Spinal cord (tissue), 10 donors: ENCODE results near the gene DHDDS. TPM values are rescaled to one million over a fixed set of nuclear protein-coding genes. Genes with fewer than 3 reads are reported as not detected.

Experiments
- DNase-seq, 6 donors: peaks; one replicate each; pipeline versions ENCODE4 v3.0.0 to v3.0.0-alpha.2; 2013 to 2015; ENCODE audit warnings: low spot score in 6 of 6, low read depth in 4 of 6
- H3K27ac ChIP-seq: one replicate; pipeline ENCODE4 v1.5.1; 2013; ENCODE audit warnings: low read depth, low read length, control low read depth
- H3K27me3 ChIP-seq: one replicate; pipeline ENCODE4 v1.6.1; 2013; ENCODE audit warnings: low read length; ENCODE audit not compliant: control insufficient read depth, insufficient read depth
- H3K36me3 ChIP-seq: one replicate; pipeline ENCODE4 v1.6.1; 2013; ENCODE audit warnings: low read length; ENCODE audit not compliant: control insufficient read depth, insufficient read depth
- H3K4me1 ChIP-seq: one replicate; pipeline ENCODE4 v1.6.1; 2013; ENCODE audit warnings: low read length; ENCODE audit not compliant: control insufficient read depth, insufficient read depth
- H3K4me3 ChIP-seq: one replicate; pipeline ENCODE4 v1.5.1; 2013; ENCODE audit warnings: low read depth, low read length, control low read depth
- H3K9me3 ChIP-seq: one replicate; pipeline ENCODE4 v1.6.1; 2013; ENCODE audit warnings: low read length; ENCODE audit not compliant: control insufficient read depth, insufficient read depth
- WGBS: methylation state at CpG from one replicate; pipeline ENCODE4 v1.1.5; 2013; ENCODE audit warnings: missing lambda C conversion rate; ENCODE audit not compliant: insufficient coverage; 5-methylcytosine and 5-hydroxymethylcytosine counted together
- polyA plus RNA-seq, 2 donors: library from polyadenylated mRNA; unstranded; fragments of 120-200 nt; gene quantifications; one replicate each; pipeline ENCODE4 v1.2.1, GENCODE V29; 2013; ENCODE audit not compliant: insufficient read length in 2 of 2
- total RNA-seq, 2 donors: library from RNA; depleted of rRNA in 1 of 2; stranded (reverse); fragments of 120-200 nt in 1 of 2; fragments of >200 nt in 1 of 2; gene quantifications; one replicate each; pipeline versions ENCODE4 v1.2.3 to v1.2.4, GENCODE V29; 2013 to 2014
- donor health status: healthy.

DHDDS gene
- total and polyA plus RNA-seq, 4 donors, result 28.1 to 48.3 (median 36.4) TPM

DNA sequence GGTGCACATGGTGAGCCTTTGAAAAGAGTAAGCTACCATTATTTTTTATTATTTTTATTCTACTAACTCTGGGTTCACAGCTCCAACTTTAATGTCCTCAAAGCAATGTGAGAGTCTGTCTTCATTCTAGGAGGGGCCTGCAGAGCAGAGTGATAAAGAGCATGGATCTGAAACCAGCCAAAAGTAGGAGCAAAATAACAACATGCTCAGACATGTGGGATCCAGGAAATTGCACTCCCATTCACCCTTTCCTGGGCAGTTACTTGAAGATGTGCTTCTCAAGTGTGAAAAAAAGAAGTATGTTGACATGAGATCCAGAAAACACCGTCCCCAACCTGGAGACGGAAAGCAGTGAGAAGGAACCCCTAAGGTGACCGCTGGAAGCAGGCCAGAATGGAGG lies 30.2 kb upstream of the DHDDS start:
- H3K27ac ChIP-seq, result no peak overlapping the region
- WGBS, result 66% methylated on average over 3 of the region's 3 CpGs
- no peaks in the 10 kb centered on the region for H3K36me3 ChIP-seq
- H3K27me3 ChIP-seq, result no peaks in the 10 kb centered on the region
- H3K4me1 ChIP-seq, result no peaks in the 10 kb centered on the region
- no peak overlapping the region for H3K4me3 ChIP-seq
- no peak for DNase-seq
- no peaks in the 10 kb centered on the region for H3K9me3 ChIP-seq

DNA sequence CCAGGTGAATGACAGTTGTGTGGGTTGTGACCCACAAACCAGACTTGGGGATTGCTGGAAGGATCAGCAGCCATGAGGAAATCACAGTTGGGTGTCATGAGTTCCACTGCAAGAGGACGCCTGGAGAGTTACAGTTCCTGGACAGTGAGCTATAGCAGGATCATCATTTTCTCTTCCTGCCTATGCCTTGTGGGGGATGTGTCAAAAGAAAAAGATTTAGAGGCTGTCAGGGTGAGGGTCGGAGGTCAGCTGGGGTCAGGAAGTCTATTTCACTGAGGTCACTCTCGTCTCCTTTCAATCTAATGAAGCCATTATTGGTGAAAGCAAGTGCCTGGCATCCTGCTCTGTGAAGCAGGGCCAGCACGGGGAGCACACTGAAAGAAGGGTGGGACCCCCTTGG lies 28.5 kb upstream of the DHDDS start:
- Histone ChIP-seq H3K4me3 (no peak overlapping the region), H3K27me3 (peaks cover under 1% of the 10 kb centered on the region), H3K9me3 (no peaks in the 10 kb centered on the region), H3K27ac (no peak overlapping the region), H3K36me3 (no peaks in the 10 kb centered on the region), H3K4me1 (no peaks in the 10 kb centered on the region)
- DNase-seq, result no peak
- WGBS, result 15% methylated on average over 4 of the region's 4 CpGs

DNA sequence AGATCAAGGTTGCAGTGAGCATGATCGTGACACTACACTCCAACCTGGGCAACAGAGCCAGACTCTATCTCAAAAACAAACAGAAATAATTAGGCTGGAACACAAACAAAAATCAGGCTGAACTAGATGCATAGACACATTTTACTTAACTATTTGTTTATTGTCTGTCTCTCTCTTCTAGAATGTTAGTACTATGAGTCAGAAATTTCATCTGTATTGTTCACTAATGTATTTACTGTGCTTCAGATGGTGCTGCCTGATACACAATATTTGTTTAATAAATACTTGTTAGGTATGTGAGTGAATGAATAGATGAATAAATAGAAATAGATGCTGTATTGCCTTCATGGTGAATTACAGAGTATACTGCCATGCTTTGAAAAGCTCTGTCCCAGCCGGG lies 27.5 kb upstream of the DHDDS start:
- 71% methylated on average over 1 of the region's 2 CpGs for WGBS
- DNase-seq, result no peak
- H3K4me3 ChIP-seq, result no peak overlapping the region
- H3K27ac ChIP-seq, result no peak overlapping the region
- no peaks in the 10 kb centered on the region for H3K36me3 ChIP-seq
- no peaks in the 10 kb centered on the region for H3K9me3 ChIP-seq
- H3K4me1 ChIP-seq, result peaks cover 6% of the 10 kb centered on the region
- H3K27me3 ChIP-seq, result peaks cover 11% of the 10 kb centered on the region

DNA sequence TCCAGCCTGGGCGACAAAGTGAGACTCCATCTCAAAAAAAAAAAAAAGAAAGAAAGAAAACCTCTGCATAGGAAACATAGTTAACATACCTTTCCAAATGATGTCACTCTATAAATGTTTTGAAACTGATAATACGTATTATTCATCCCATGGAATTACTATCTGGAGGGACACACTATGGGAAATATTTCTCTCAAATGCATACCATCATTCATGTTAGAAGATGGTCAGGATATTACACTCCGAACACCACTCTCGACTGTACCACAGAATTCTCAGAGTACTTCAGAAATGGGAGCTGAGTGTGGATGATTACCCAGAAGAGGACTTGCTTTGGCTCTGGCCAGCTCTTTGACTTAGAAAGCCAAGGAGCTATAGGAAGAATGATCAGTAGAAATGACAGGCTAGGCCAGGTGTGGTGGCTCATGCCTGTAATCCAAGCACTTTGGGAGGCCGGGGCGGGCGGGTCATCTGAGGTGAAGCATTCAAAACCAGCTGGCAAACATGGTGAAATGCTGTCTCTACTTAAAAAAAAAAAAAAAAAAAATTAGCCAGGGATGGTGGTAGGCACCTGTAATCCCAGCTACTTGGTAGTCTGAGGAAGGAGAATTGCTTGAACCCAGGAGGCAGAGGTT lies 26.7 kb upstream of the DHDDS start:
- Histone ChIP-seq H3K27me3 (peaks cover 18% of the 10 kb centered on the region), H3K4me3 (no peak overlapping the region), H3K36me3 (no peaks in the 10 kb centered on the region), H3K9me3 (no peaks in the 10 kb centered on the region), H3K27ac (no peak overlapping the region), H3K4me1 (peaks cover 10% of the 10 kb centered on the region)
- no CpG with 5 or more reads among the region's 7 CpGs for WGBS
- DNase-seq, result no peak

DNA sequence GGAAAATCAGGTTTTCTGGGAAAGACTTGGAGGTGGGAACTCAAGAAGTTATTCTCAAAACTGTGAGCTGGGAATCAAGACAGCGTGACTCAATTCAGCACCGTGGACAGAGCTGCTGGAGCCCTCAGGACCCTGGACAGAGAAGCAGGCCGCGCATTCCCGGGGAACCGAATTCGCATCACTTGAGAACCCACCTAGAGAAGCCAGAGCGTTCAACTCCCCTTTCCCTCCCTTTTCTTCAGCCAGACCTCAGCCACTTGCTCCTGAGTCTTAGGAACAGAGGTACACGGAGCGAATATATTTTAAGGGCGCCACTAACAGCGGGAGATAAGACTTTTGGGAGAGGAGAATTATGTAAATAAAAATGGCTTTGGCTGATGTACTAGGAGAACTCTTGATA lies 23.5 kb upstream of the DHDDS start:
- no peaks in the 10 kb centered on the region for H3K36me3 ChIP-seq
- H3K9me3 ChIP-seq, result no peaks in the 10 kb centered on the region
- 3% methylated on average over 10 of the region's 12 CpGs for WGBS
- H3K4me1 ChIP-seq, result peaks cover 25% of the 10 kb centered on the region
- H3K27me3 ChIP-seq, result peaks cover 50% of the 10 kb centered on the region
- no peak overlapping the region for H3K27ac ChIP-seq
- DNase-seq, result peak in 4 of 6 donors; percentile 56 to 87 (median 64)
- no peak overlapping the region for H3K4me3 ChIP-seq

DNA sequence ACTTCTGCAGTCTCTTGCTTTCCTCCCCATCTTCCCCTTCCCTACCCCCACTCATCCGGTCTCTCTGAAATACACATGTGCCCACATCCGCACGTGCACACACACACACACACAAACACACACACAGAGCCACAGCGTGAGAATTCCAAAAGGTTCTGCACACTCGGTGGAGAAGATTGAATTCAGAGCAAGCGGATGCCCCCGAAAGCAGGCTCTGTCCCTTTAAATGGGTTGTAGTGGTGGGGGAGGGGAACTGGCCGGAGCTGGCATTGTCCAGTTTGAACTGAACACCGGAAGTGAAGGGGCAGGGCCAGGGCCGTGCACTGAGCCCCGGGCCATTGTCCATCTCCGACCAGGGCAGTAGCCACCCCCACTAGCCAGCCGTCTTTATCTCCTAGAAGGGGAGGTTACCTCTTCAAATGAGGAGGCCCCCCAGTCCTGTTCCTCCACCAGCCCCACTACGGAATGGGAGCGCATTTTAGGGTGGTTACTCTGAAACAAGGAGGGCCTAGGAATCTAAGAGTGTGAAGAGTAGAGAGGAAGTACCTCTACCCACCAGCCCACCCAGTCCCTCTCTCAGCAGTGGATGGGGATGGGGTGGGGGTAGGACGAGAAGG lies 22.8 kb upstream of the DHDDS start:
- Histone ChIP-seq H3K4me1 (peaks cover 25% of the 10 kb centered on the region), H3K4me3 (no peak overlapping the region), H3K27ac (no peak overlapping the region), H3K9me3 (no peaks in the 10 kb centered on the region), H3K36me3 (no peaks in the 10 kb centered on the region), H3K27me3 (peaks cover 57% of the 10 kb centered on the region)
- peak in 1 of 6 donors; percentile 79 for DNase-seq
- WGBS, result 2% methylated on average over 12 of the region's 16 CpGs

DNA sequence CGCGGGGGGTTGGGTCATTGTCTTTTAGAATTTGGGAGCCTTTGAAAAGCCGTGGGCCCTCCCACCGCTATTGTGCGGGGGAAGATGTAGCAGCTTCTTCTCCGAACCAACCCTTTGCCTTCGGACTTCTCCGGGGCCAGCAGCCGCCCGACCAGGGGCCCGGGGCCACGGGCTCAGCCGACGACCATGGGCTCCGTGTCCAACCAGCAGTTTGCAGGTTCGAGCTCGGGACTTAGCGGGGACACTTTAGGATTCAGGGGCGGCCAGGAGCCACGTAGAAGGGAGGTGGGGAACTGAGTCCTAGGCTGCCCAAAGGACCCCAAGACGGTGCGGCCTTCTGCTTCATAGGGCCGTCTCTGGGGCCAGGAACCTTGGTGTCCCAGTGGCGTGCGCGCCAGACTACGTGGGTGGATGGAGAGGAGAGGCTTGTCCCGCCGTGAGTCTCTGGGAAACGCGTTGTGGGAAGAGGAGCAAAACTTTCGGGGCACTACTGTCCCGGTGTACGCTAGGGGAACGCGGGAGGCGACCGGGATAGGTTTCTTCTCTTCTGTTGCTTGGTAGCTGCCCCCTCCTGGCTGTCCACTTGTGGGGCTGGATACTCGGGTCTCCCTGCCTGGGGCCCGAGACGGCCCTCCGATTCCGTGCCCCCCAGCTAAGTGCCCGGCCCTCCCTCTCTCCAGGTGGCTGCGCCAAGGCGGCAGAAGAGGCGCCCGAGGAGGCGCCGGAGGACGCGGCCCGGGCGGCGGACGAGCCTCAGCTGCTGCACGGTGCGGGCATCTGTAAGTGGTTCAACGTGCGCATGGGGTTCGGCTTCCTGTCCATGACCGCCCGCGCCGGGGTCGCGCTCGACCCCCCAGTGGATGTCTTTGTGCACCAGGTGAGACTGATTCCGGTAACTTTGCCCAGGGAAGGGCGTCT lies 21.2 kb upstream of the DHDDS start, which contains the start of gene LIN28A:
TSS of gene LIN28A (plus strand) at position 112 of the 918 bp plus-strand sequence. CDS start at position 187, 75 bp downstream.
- Histone ChIP-seq H3K9me3 (no peaks in the 10 kb centered on the region), H3K4me1 (peaks cover 25% of the 10 kb centered on the region), H3K27ac (no peak within 1 kb of the TSS), H3K36me3 (no peaks in the 10 kb centered on the region), H3K4me3 (no peak within 1 kb of the TSS), H3K27me3 (peaks cover 62% of the 10 kb centered on the region)
- 2% methylated on average over 70 of the region's 70 CpGs for WGBS
- no peak for DNase-seq

DNA sequence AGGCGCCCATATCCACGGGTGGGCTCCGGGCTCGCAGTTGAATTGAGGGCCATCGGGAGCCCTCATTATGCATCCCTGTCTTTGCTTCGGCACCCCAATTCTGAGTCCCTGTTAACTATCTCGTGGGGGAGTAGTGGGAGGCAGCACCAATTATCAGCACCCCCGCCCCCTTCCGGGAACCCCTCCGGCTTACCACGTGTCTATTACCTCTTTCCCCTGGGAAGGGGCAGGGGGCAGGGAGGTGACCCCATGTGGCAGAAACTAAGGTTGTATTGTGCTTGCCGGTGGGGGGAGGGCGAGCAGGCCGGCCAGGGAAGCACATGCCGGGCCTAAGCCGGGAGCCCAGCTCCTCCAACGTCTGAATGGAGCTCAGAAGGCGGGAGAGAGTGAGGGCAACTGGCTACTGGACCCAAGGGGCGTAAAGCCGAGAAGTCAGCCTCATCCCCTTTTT lies 20.5 kb upstream of the DHDDS start:
- H3K9me3 ChIP-seq, result no peaks in the 10 kb centered on the region
- H3K36me3 ChIP-seq, result no peaks in the 10 kb centered on the region
- DNase-seq, result no peak
- H3K27ac ChIP-seq, result no peak overlapping the region
- H3K4me1 ChIP-seq, result peaks cover 25% of the 10 kb centered on the region
- no peak overlapping the region for H3K4me3 ChIP-seq
- peaks cover 62% of the 10 kb centered on the region for H3K27me3 ChIP-seq
- 12% methylated on average over 14 of the region's 20 CpGs for WGBS

DNA sequence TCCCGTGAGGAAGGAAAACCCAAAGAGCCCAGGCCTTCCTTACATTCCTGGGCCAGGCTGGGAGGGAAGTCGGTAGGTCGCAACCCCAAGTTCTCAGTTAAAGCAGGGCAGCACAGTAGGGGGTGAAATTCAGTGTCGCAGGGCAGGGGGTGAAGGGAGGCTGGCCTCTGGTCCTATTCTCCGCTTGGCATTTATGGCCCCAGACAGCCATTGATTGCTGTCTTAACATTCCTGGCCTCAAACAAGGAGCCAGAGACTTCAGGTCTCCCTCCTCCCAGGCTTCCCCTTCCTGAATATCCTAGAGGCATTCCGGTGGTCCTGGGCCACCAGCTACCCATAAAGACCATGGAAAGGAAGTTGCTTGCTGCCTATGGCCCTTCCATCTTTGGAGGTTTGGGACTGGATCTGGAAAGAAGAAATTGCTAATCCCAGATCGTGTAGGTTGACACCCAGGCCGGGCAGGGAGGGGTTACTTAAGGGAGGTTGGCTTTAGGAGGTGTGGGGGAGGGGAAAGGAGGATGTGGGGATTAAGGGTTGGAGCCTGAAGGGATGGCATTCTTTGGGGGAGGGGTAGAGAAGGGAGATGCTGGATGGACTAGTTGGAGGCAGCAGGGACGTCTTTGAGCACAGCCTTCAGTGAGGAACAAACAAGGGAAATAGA lies 19.8 kb upstream of the DHDDS start:
- 18% methylated on average over 7 of the region's 9 CpGs for WGBS
- no peaks in the 10 kb centered on the region for H3K9me3 ChIP-seq
- DNase-seq, result no peak
- H3K4me3 ChIP-seq, result no peak overlapping the region
- no peak overlapping the region for H3K27ac ChIP-seq
- H3K36me3 ChIP-seq, result no peaks in the 10 kb centered on the region
- H3K27me3 ChIP-seq, result peaks cover 62% of the 10 kb centered on the region
- H3K4me1 ChIP-seq, result peaks cover 25% of the 10 kb centered on the region
